AG04450 (cell line): Measurements from ENCODE around the gene CACNA2D2. TPM values are rescaled to one million over a fixed set of nuclear protein-coding genes. Genes with fewer than 3 reads are reported as not detected.

ENCODE experiments used
- CTCF ChIA-PET: fragments of 300-600, 350-600 bp; formaldehyde crosslinking; extraction: SDS; loops from one replicate; lab custom pipeline; 2022; ENCODE audit warnings: antibody characterized with exemption, inconsistent platforms; lab: Charles Lee
- POLR2A ChIA-PET: fragments of 350-600 bp; formaldehyde crosslinking; extraction: SDS; loops from one replicate; lab custom pipeline; 2021; ENCODE audit warnings: antibody characterized with exemption, inconsistent platforms; lab: Yijun Ruan, JAX
- DNase-seq: peaks from one replicate; pipeline ENCODE4 v3.0.0-alpha.2; 2011; ENCODE audit warnings: low read depth, low spot score
- H3K27ac ChIP-seq: one replicate; pipeline ENCODE4 v1.5.1; 2012; ENCODE audit warnings: low read depth, low read length, control low read depth
- H3K27me3 ChIP-seq: one replicate; pipeline ENCODE4 v1.6.0; 2012; ENCODE audit warnings: low read length; ENCODE audit not compliant: control insufficient read depth, insufficient read depth
- H3K4me3 ChIP-seq: 2 replicates; pipeline ENCODE4 v1.5.1; 2011; ENCODE audit warnings: mild to moderate bottlenecking, low read depth, low read length, control low read depth
- H3K9me3 ChIP-seq: 2 replicates; pipeline ENCODE4 v1.5.1; 2012; ENCODE audit warnings: low read length; ENCODE audit not compliant: control insufficient read depth, insufficient read depth
- CTCF ChIP-seq: IDR thresholded peaks from 2 replicates; pipeline ENCODE4 v1.5.1; 2011; ENCODE audit warnings: low read depth, low read length, control low read depth, inconsistent platforms
- polyA plus RNA-seq: library from polyadenylated mRNA; depleted of rRNA; stranded (reverse); fragments of >200 nt; gene quantifications from 2 replicates; pipeline ENCODE4 v1.2.3, GENCODE V29; 2011

The CACNA2D2 gene
- polyA plus RNA-seq, 1 experiment = 0.09 TPM

- H3K27ac ChIP-seq = no peak overlapping the region
- CTCF ChIA-PET = no interaction called here
- DNase-seq = no peak
- POLR2A ChIA-PET = no interaction called here
- no peak overlapping the region for H3K4me3 ChIP-seq
- no peaks in the 10 kb centered on the region; the same call in 1 of the 2 replicates for H3K9me3 ChIP-seq
- TF ChIP-seq CTCF = no peak
- peaks cover 12% of the 10 kb centered on the region for H3K27me3 ChIP-seq
Observed at GRCh38 chr3:50473768-50474167, 29.7 kb downstream of the CACNA2D2 start.

GRCh38 chr3:50472958-50473357, 30.5 kb downstream of the CACNA2D2 start:
- POLR2A ChIA-PET = no interaction called here
- Histone ChIP-seq H3K4me3 (no peak overlapping the region), H3K27me3 (peaks cover 12% of the 10 kb centered on the region), H3K9me3 (no peaks in the 10 kb centered on the region; the same call in 1 of the 2 replicates), H3K27ac (no peak overlapping the region)
- no peak for DNase-seq
- TF ChIP-seq CTCF = no peak
- CTCF ChIA-PET = interaction anchor here (0.6 kb wide), 1 partner anchor 64 kb away, joined by 5 read pairs; no protein-coding TSS in a partner anchor

DNA sequence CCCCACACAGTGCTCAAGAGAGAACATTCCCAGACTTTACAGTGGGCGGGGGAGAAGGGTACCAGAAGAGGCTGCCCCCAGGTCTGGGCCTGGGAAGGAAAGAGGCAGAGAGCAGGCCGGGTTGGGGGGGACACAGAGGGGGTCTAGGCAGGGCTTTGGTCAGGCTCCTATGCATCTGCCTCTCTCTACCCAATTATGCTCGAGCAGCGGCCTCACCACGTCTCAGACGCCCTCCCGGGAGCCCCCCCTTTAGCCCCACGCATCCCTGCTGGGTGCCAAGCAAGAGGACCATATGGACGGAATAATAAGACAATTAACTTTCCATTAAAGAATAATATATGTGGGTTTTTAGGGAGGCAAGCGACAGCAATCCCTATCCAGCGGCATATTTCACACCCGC, 32.8 kb downstream of the CACNA2D2 start:
- POLR2A ChIA-PET = no interaction called here
- CTCF ChIA-PET = no interaction called here

DNA sequence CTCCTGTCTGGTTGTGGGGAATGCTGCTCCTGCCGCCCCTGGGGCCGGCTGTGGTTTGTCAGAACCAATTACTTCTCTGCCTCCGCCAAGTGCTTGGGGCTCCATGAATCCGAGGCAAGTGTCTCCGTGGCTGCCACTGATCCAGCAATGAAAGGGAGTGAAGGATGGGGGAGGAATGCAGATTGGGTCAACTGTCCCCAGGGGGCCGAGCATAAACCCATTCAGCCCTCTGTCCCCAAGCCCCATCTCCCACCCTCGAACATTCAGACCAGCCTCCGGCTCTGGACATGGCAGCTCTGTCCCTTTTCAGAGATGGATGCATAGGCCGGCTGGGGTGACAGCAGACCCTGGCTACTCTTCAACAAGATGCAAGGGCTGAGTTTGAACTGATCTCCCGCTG, 35.5 kb downstream of the CACNA2D2 start:
- peaks cover 37% of the 10 kb centered on the region for H3K27me3 ChIP-seq

More for the DNA sequence above, 32.8 kb downstream of the CACNA2D2 start:
- no peak for DNase-seq
- Histone ChIP-seq H3K27ac (no peak overlapping the region), H3K27me3 (peaks cover 20% of the 10 kb centered on the region), H3K9me3 (no peaks in the 10 kb centered on the region; the same call in 1 of the 2 replicates), H3K4me3 (no peak overlapping the region)
- TF ChIP-seq CTCF = no peak

GRCh38 chr3:50466177-50466576, 37.3 kb downstream of the CACNA2D2 start:
- POLR2A ChIA-PET = no interaction called here
- DNase-seq = no peak
- Histone ChIP-seq H3K27ac (no peak overlapping the region), H3K27me3 (peaks cover 30% of the 10 kb centered on the region), H3K9me3 (no peaks in the 10 kb centered on the region), H3K4me3 (no peak overlapping the region)
- TF ChIP-seq CTCF = no peak
- CTCF ChIA-PET = no interaction called here

More for the DNA sequence above, 35.5 kb downstream of the CACNA2D2 start:
- no peaks in the 10 kb centered on the region for H3K9me3 ChIP-seq
- H3K27ac ChIP-seq = no peak overlapping the region
- TF ChIP-seq CTCF = no peak
- no peak overlapping the region for H3K4me3 ChIP-seq
- CTCF ChIA-PET = no interaction called here
- POLR2A ChIA-PET = interaction anchor here (0.7 kb wide), 1 partner anchor 10 kb away, joined by 4 read pairs; no protein-coding TSS in a partner anchor
- no peak for DNase-seq
